NCI-H526 treated with DMSO at 0.1 percent for 48 hours (cell line): ENCODE measurements around the gene FGF22.
"Not testable (repeated sequence)": the region's sequence is repeated elsewhere in the genome, so short reads cannot be mapped to it uniquely, and the experiment has no call there.

Source experiments
- DNase-seq: peaks from one replicate; lab custom pipeline; 2025; lab: John Stamatoyannopoulos, UW

Gene FGF22

GRCh38 chr19:660793-661426 lies 21.2 kb downstream of the FGF22 start:
- DNase-seq = no peak

GRCh38 chr19:661427-662196 lies 21.9 kb downstream of the FGF22 start:
- DNase-seq = no peak

GRCh38 chr19:662207-662961 lies 22.7 kb downstream of the FGF22 start:
- DNase-seq = no peak

- DNase-seq = peak; percentile 64
Measured at GRCh38 chr19:662962-663681, 23.4 kb downstream of the FGF22 start, which contains the start of gene RNF126. Gene RNF126, minus strand, starts transcription at chr19:663214. Its CDS starts 93 bp downstream, at chr19:663121.

- no peak for DNase-seq
Measured at GRCh38 chr19:663682-664117, 24.0 kb downstream of the FGF22 start.

- peak; percentile 53 for DNase-seq
Measured at GRCh38 chr19:664913-665443, 25.3 kb downstream of the FGF22 start.

- DNase-seq = not testable (repeated sequence)
Measured at GRCh38 chr19:666985-667573, 27.4 kb downstream of the FGF22 start.

GRCh38 chr19:668675-669434 lies 29.2 kb downstream of the FGF22 start:
- DNase-seq = not testable (repeated sequence)

GRCh38 chr19:670609-671075 lies 31.0 kb downstream of the FGF22 start:
- DNase-seq = no peak

GRCh38 chr19:674282-675151 lies 34.8 kb downstream of the FGF22 start:
- no peak for DNase-seq

GRCh38 chr19:676007-676338 lies 36.3 kb downstream of the FGF22 start:
- DNase-seq = no peak

- no peak for DNase-seq
Measured at GRCh38 chr19:676339-677105, 36.8 kb downstream of the FGF22 start, which contains the start of gene FSTL3. Gene FSTL3, plus strand, starts transcription at chr19:676392. Its CDS starts 32 bp downstream, at chr19:676424.

- no peak for DNase-seq
Measured at GRCh38 chr19:677201-677600, 37.5 kb downstream of the FGF22 start.

- no peak for DNase-seq
Measured at GRCh38 chr19:677601-678436, 38.1 kb downstream of the FGF22 start.

GRCh38 chr19:678791-679388 lies 39.2 kb downstream of the FGF22 start:
- no peak for DNase-seq

- no peak for DNase-seq
Measured at GRCh38 chr19:679418-680286, 40.0 kb downstream of the FGF22 start.
